H9 (cell line): ENCODE results near the gene AHDC1. TPM values are rescaled to one million over a fixed set of nuclear protein-coding genes. Genes with fewer than 3 reads are reported as not detected.

Source experiments
- DNase-seq: peaks from one replicate; pipeline ENCODE4 v3.0.0-alpha.2; 2017
- H2AFZ ChIP-seq: one replicate; pipeline ENCODE4 v1.6.1; 2013; ENCODE audit warnings: mild to moderate bottlenecking, low read length, control low read depth, moderate library complexity
- H2AK5ac ChIP-seq: 2 replicates; pipeline ENCODE4 v1.6.1; 2013; ENCODE audit warnings: low read length, control low read depth, mixed read lengths; ENCODE audit not compliant: insufficient read length
- H2BK120ac ChIP-seq: one replicate; pipeline ENCODE4 v1.6.1; 2013; ENCODE audit warnings: low read depth, mild to moderate bottlenecking, low read length, control low read depth, inconsistent platforms; ENCODE audit not compliant: poor library complexity, severe bottlenecking
- H2BK12ac ChIP-seq: 2 replicates; pipeline ENCODE4 v1.6.1; 2013; ENCODE audit warnings: low read length, control low read depth, mixed read lengths, low read depth; ENCODE audit not compliant: insufficient read length
- H2BK15ac ChIP-seq: 2 replicates; pipeline ENCODE4 v1.6.1; 2013; ENCODE audit warnings: low read depth, low read length, control low read depth
- H2BK20ac ChIP-seq: one replicate; pipeline ENCODE4 v1.6.1; 2013; ENCODE audit warnings: low read depth, mild to moderate bottlenecking, low read length, control low read depth, inconsistent platforms; ENCODE audit not compliant: poor library complexity, severe bottlenecking
- H2BK5ac ChIP-seq: 2 replicates; pipeline ENCODE4 v1.6.1; 2013; ENCODE audit warnings: low read length, control low read depth, mixed read lengths; ENCODE audit not compliant: insufficient read length
- H3K14ac ChIP-seq: 2 replicates; pipeline ENCODE4 v1.6.1; 2013; ENCODE audit warnings: low read length, control low read depth; ENCODE audit not compliant: insufficient read depth
- H3K18ac ChIP-seq: 2 replicates; pipeline ENCODE4 v1.6.1; 2013; ENCODE audit warnings: low read depth, mild to moderate bottlenecking, mixed read lengths, low read length, control low read depth; ENCODE audit not compliant: insufficient read length
- H3K23ac ChIP-seq: 2 replicates; pipeline ENCODE4 v1.6.1; 2013; ENCODE audit warnings: low read length, control low read depth, mixed read lengths, low read depth; ENCODE audit not compliant: insufficient read length
- H3K23me2 ChIP-seq: 2 replicates; pipeline ENCODE4 v1.6.1; 2013; ENCODE audit warnings: low read depth, mild to moderate bottlenecking, mixed read lengths, low read length, control low read depth; ENCODE audit not compliant: insufficient read length, poor library complexity, severe bottlenecking
- H3K27ac ChIP-seq: 2 replicates; pipeline ENCODE4 v1.5.1; 2013; ENCODE audit warnings: low read length, control low read depth, mixed read lengths, low read depth; ENCODE audit not compliant: insufficient read length
- H3K27me3 ChIP-seq: 2 replicates; pipeline ENCODE4 v1.6.1; 2013; ENCODE audit warnings: low read length, control low read depth, inconsistent platforms; ENCODE audit not compliant: insufficient read depth
- H3K4ac ChIP-seq: 2 replicates; pipeline ENCODE4 v1.6.1; 2013; ENCODE audit warnings: low read depth, mild to moderate bottlenecking, control low read depth, inconsistent platforms, low read length, moderate library complexity
- H3K4me1 ChIP-seq: 2 replicates; pipeline ENCODE4 v1.6.1; 2013; ENCODE audit warnings: low read length, control low read depth, inconsistent platforms; ENCODE audit not compliant: insufficient read depth
- H3K4me2 ChIP-seq: 2 replicates; pipeline ENCODE4 v1.6.1; 2013; ENCODE audit warnings: low read length, control low read depth, mixed read lengths; ENCODE audit not compliant: insufficient read length, insufficient read depth
- H3K56ac ChIP-seq: 2 replicates; pipeline ENCODE4 v1.6.1; 2013; ENCODE audit warnings: low read depth, mild to moderate bottlenecking, mixed read lengths, low read length, control low read depth; ENCODE audit not compliant: insufficient read length
- H3K79me1 ChIP-seq: 2 replicates; pipeline ENCODE4 v1.6.1; 2013; ENCODE audit warnings: low read depth, mild to moderate bottlenecking, moderate library complexity, low read length, control low read depth, inconsistent platforms; ENCODE audit not compliant: insufficient read depth, poor library complexity, severe bottlenecking
- H3K79me2 ChIP-seq: 2 replicates; pipeline ENCODE4 v1.6.1; 2013; ENCODE audit warnings: low read length, control low read depth, inconsistent platforms; ENCODE audit not compliant: insufficient read depth
- H3K9ac ChIP-seq: 2 replicates; pipeline ENCODE4 v1.6.1; 2013; ENCODE audit warnings: low read length, control low read depth, mixed read lengths; ENCODE audit not compliant: insufficient read length; ENCODE audit errors: extremely low read depth
- H3K9me3 ChIP-seq: one replicate; pipeline ENCODE4 v1.6.1; 2013; ENCODE audit warnings: low read depth, low read length, inconsistent platforms; ENCODE audit not compliant: control insufficient read depth
- H3T11ph ChIP-seq: one replicate; pipeline ENCODE4 v1.6.1; 2013; ENCODE audit warnings: mild to moderate bottlenecking, low read length, control low read depth, inconsistent platforms
- H4K20me1 ChIP-seq: one replicate; pipeline ENCODE4 v1.6.1; 2013; ENCODE audit not compliant: control insufficient read depth, insufficient read length, insufficient read depth
- H4K5ac ChIP-seq: 2 replicates; pipeline ENCODE4 v1.6.1; 2013; ENCODE audit warnings: low read depth, mild to moderate bottlenecking, mixed read lengths, low read length, control low read depth; ENCODE audit not compliant: insufficient read length
- H4K8ac ChIP-seq: replicated peaks from 2 replicates; pipeline ENCODE4 v1.6.1; 2013; ENCODE audit warnings: low read length, control low read depth, mixed read lengths, low read depth; ENCODE audit not compliant: insufficient read length
- H4K91ac ChIP-seq: 2 replicates; pipeline ENCODE4 v1.6.1; 2013; ENCODE audit warnings: low read depth, mild to moderate bottlenecking, moderate library complexity, mixed read lengths, low read length, control low read depth; ENCODE audit not compliant: insufficient read length
- H3K27ac Mint-ChIP-seq, 3 experiments: 2 replicates in 2 of 3; 3 replicates in 1 of 3; pipeline ENCODE4 v1.8.0; 2020 to 2021; ENCODE audit warnings: mixed read lengths in 3 of 3, mild to moderate bottlenecking in 1 of 3, moderate library complexity in 1 of 3
- H3K27me3 Mint-ChIP-seq: 2 replicates; pipeline ENCODE4 v1.8.0; 2021; ENCODE audit warnings: low read depth, mild to moderate bottlenecking, moderate library complexity, mixed read lengths
- H3K36me3 Mint-ChIP-seq, 3 experiments: 2 replicates in 2 of 3; 3 replicates in 1 of 3; pipeline ENCODE4 v1.8.0; 2020 to 2021; ENCODE audit warnings: low read depth in 3 of 3, mixed read lengths in 3 of 3; ENCODE audit not compliant: insufficient read depth in 1 of 3
- H3K4me1 Mint-ChIP-seq, 2 experiments: 2 replicates each; pipeline ENCODE4 v1.8.0; 2020; ENCODE audit warnings: mixed read lengths in 2 of 2
- H3K4me3 Mint-ChIP-seq, 2 experiments: 2 replicates in 1 of 2; 3 replicates in 1 of 2; pipeline ENCODE4 v1.8.0; 2020 to 2021; ENCODE audit warnings: mild to moderate bottlenecking in 2 of 2, mixed read lengths in 2 of 2, moderate library complexity in 1 of 2
- H3K9me3 Mint-ChIP-seq, 2 experiments: 2 replicates in 1 of 2; 3 replicates in 1 of 2; pipeline ENCODE4 v1.8.0; 2020; ENCODE audit warnings: mild to moderate bottlenecking in 2 of 2, mixed read lengths in 2 of 2, moderate library complexity in 1 of 2
- WGBS: extraction: QIAGEN DNeasy Blood & Tissue Kit; methylation state at CpG from one replicate; pipeline ENCODE4 v1.1.7; 2013; ENCODE audit warnings: missing lambda C conversion rate, low lambda C conversion rate, mixed read lengths; ENCODE audit not compliant: insufficient read length; ENCODE audit errors: extremely low coverage; 5-methylcytosine and 5-hydroxymethylcytosine counted together
- total RNA-seq: library from RNA; stranded (reverse); gene quantifications from 2 replicates; pipeline ENCODE4 v1.2.1, GENCODE V29; 2021
- TF ChIP-seq, protein P1 (sequence below): fragments of 200-600 bp; sonication (generic); conservative IDR thresholded peaks from 3 replicates; pipeline ENCODE4 v1.8.0; 2021; ENCODE audit warnings: antibody characterized with exemption, mild to moderate bottlenecking

Gene AHDC1
- total RNA-seq, 1 experiment from 2014 or later: 29.4 TPM

DNA sequence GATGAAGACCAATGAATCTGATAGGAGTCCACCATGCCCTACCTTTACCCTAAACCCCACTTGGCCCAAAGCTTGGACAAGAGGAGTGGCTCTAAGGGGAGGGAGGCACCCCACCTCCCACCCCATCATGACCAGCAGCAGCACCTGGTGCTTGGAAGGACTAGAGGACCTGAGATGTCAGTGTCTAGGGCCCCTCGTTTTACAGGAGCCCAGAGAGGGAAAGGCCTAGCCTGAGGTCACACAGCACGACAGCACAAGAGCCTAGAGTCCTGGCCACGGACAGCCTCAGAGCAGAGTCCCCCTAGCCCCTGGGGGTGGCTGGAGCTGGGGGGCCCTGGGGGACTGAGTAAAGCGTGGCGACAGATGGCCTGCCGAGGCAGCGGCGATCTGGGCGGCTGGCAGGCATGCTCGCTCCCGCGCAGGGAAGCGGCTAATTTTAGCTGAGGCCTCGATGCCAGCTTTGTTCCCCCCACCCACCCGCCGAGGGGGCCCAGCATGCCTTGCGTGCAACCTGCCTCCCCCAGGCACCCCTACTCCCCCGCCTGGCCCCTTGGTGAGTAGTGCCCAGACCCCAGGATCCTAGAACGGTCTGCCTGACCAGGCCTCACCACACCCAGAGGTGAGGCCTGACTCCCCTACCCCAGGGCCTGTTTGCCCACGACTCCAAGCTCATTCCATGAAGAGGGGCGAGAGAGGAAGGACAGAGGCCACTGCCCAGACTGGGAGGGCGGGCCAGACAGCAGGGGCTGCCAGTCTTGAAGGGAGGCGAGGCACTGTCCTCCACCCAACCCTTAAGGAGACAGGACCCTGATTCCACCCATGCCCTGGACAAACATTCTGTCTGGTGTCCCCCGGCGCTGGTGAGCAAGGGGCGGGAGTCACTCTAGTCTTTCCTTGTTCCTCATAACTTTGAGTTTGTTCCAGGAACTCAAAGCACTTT, 39.0 kb downstream of the AHDC1 start:
- Mint-ChIP-seq H3K4me1 (peaks cover 80 to 89% of the 10 kb centered on the region in 2 experiments), H3K9me3 (no peaks in the 10 kb centered on the region; a peak in 1 of 5 replicates), H3K27ac (0 out of 7 replicates have a peak overlapping the region, but pooled peaks of 2 of the 3 experiments have one; percentile 45 to 90), H3K27me3 (no peaks in the 10 kb centered on the region), H3K4me3 (no peak overlapping the region), H3K36me3 (no peaks in the 10 kb centered on the region)
- no peak overlapping the region for H3K9ac ChIP-seq
- H3K79me1 ChIP-seq: no peaks in the 10 kb centered on the region
- H3T11ph ChIP-seq: no peak overlapping the region
- no peak overlapping the region for H4K8ac ChIP-seq
- H2BK12ac ChIP-seq: no peak overlapping the region
- no peak overlapping the region for H2AK5ac ChIP-seq
- no peak overlapping the region for H2AFZ ChIP-seq
- H3K27me3 ChIP-seq: no peaks in the 10 kb centered on the region
- no peak overlapping the region for H3K27ac ChIP-seq
- TF ChIP-seq, protein P1, sequence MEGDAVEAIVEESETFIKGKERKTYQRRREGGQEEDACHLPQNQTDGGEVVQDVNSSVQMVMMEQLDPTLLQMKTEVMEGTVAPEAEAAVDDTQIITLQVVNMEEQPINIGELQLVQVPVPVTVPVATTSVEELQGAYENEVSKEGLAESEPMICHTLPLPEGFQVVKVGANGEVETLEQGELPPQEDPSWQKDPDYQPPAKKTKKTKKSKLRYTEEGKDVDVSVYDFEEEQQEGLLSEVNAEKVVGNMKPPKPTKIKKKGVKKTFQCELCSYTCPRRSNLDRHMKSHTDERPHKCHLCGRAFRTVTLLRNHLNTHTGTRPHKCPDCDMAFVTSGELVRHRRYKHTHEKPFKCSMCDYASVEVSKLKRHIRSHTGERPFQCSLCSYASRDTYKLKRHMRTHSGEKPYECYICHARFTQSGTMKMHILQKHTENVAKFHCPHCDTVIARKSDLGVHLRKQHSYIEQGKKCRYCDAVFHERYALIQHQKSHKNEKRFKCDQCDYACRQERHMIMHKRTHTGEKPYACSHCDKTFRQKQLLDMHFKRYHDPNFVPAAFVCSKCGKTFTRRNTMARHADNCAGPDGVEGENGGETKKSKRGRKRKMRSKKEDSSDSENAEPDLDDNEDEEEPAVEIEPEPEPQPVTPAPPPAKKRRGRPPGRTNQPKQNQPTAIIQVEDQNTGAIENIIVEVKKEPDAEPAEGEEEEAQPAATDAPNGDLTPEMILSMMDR: no peak
- no peak overlapping the region for H4K91ac ChIP-seq
- no peak overlapping the region for H3K4ac ChIP-seq
- peak overlapping the region; percentile 9; the same call in 1 of the 2 replicates for H3K14ac ChIP-seq
- H4K5ac ChIP-seq: no peak overlapping the region
- no peak overlapping the region for H2BK20ac ChIP-seq
- no peak overlapping the region for H2BK15ac ChIP-seq
- no peak overlapping the region for H3K23ac ChIP-seq
- peaks cover 18% of the 10 kb centered on the region for H3K4me1 ChIP-seq
- no peak overlapping the region for H3K4me2 ChIP-seq
- no peak overlapping the region for H3K18ac ChIP-seq
- H2BK120ac ChIP-seq: no peak overlapping the region
- H3K79me2 ChIP-seq: no peaks in the 10 kb centered on the region
- H3K56ac ChIP-seq: no peak overlapping the region
- no peaks in the 10 kb centered on the region for H4K20me1 ChIP-seq
- no CpG with 5 or more reads among the region's 26 CpGs for WGBS
- H3K9me3 ChIP-seq: no peaks in the 10 kb centered on the region
- H2BK5ac ChIP-seq: no peak overlapping the region
- DNase-seq: no peak
- no peaks in the 10 kb centered on the region for H3K23me2 ChIP-seq
